Panc1 (cell line): ENCODE results near the gene ORC3. TPM values are rescaled to one million over a fixed set of nuclear protein-coding genes. Genes with fewer than 3 reads are reported as not detected.

Source experiments
- total RNA-seq: library from RNA; stranded (reverse); gene quantifications from one replicate; pipeline ENCODE4 v1.2.1, GENCODE V29; 2021; ENCODE audit not compliant: unreplicated experiment

Gene ORC3
- total RNA-seq, 1 experiment from 2014 or later = 36.9 TPM

Other genes with a start within 250 kb of the ORC3 start
- 1.3 TPM for gene C6orf163, start 245.3 kb upstream of the ORC3 start, total RNA-seq
- 2.4 TPM for gene CFAP206, start 182.2 kb upstream of the ORC3 start, total RNA-seq
- 14.9 TPM for gene SLC35A1, start 117.2 kb upstream of the ORC3 start, total RNA-seq
- 38.3 TPM for gene RARS2, start 148 bp upstream of the ORC3 start, total RNA-seq
- gene AKIRIN2, start 112.1 kb downstream of the ORC3 start, total RNA-seq = 47.6 TPM